K562 (cell line): ENCODE data around the gene GFOD1. TPM values are rescaled to one million over a fixed set of nuclear protein-coding genes. Genes with fewer than 3 reads are reported as not detected.

Experiments
- DACH1 ChIP-seq: fragments of 450-650 bp; IDR thresholded peaks from 2 replicates; pipeline ENCODE4 v1.6.1; 2018; ENCODE audit not compliant: partially characterized antibody
- FOXM1 ChIP-seq, 2 experiments: fragments of 450-650 bp in 1 of 2; sonication (generic) in 1 of 2; formaldehyde crosslinking in 1 of 2; IDR thresholded peaks; 2 replicates each; pipeline versions ENCODE4 v1.6.1 to v1.9.0; 2017 to 2022; ENCODE audit warnings: low read depth in 2 of 2, mild to moderate bottlenecking in 2 of 2, missing genetic modification reagents in 1 of 2, moderate library complexity in 1 of 2
- HLTF ChIP-seq: fragments of 450-650 bp; IDR thresholded peaks from 2 replicates; pipeline ENCODE4 v1.6.1; 2016
- HNRNPLL ChIP-seq: fragments of 200-400 bp; formaldehyde crosslinking; IDR thresholded peaks from 2 replicates; pipeline ENCODE4 v1.6.1; 2017; ENCODE audit warnings: low read length, low read depth, mild to moderate bottlenecking; ENCODE audit not compliant: poor library complexity, severe bottlenecking
- HNRNPUL1 ChIP-seq: fragments of 200-400 bp; formaldehyde crosslinking; IDR thresholded peaks from 2 replicates; pipeline ENCODE4 v1.6.1; 2017; ENCODE audit warnings: low read length
- KAT7 ChIP-seq: sonication (generic); formaldehyde crosslinking; IDR thresholded peaks from 2 replicates; pipeline ENCODE4 v1.8.0; 2022; ENCODE audit warnings: missing genetic modification reagents, mild to moderate bottlenecking, borderline replicate concordance
- LEF1 ChIP-seq: fragments of 450-650 bp; IDR thresholded peaks from 2 replicates; pipeline ENCODE4 v1.6.1; 2016; ENCODE audit warnings: mild to moderate bottlenecking
- PHTF2 ChIP-seq: fragments of 250-450 bp; sonication (Bioruptor Pico); IDR thresholded peaks from 2 replicates; pipeline ENCODE4 v1.5.0; 2021; ENCODE audit warnings: mild to moderate bottlenecking
- PTRF ChIP-seq: fragments of 450-650 bp; IDR thresholded peaks from 2 replicates; pipeline ENCODE4 v1.6.1; 2016; ENCODE audit warnings: mild to moderate bottlenecking, missing genetic modification characterization, missing compliant biosample characterization
- RAD51 ChIP-seq: fragments of 450-650 bp; IDR thresholded peaks from 2 replicates; pipeline ENCODE4 v1.7.1; 2016; ENCODE audit warnings: low read depth, mild to moderate bottlenecking, borderline replicate concordance
- RHOXF2B ChIP-seq: fragments of 250-450 bp; sonication (Bioruptor Pico); conservative IDR thresholded peaks from 2 replicates; pipeline ENCODE4 v1.5.1; 2021
- SMC3 ChIP-seq: conservative IDR thresholded peaks from 2 replicates; pipeline ENCODE4 v1.6.1; 2011; ENCODE audit warnings: low read depth, low read length, improper control_type of control experiment; ENCODE audit not compliant: insufficient read depth
- SPI1 ChIP-seq: IDR thresholded peaks from 2 replicates; pipeline ENCODE4 v1.6.1; 2011; ENCODE audit warnings: low read depth, low read length, control low read depth, borderline replicate concordance
- ZBTB1 ChIP-seq: sonication (generic); formaldehyde crosslinking; IDR thresholded peaks from 2 replicates; pipeline ENCODE4 v1.8.1; 2023; ENCODE audit warnings: missing genetic modification reagents, low read depth, mild to moderate bottlenecking, borderline replicate concordance
- ZNF124 ChIP-seq: sonication (generic); formaldehyde crosslinking; IDR thresholded peaks from 2 replicates; pipeline ENCODE4 v1.8.1; 2022; ENCODE audit warnings: missing genetic modification reagents
- ZNF408 ChIP-seq: fragments of 250-450 bp; sonication (Bioruptor Pico); IDR thresholded peaks from 2 replicates; pipeline ENCODE4 v1.4.0; 2020; ENCODE audit warnings: low read depth, mild to moderate bottlenecking, moderate library complexity
- polyA plus RNA-seq, 8 experiments: library from polyadenylated mRNA; depleted of rRNA in 4 of 8; stranded (reverse) in 5 of 8; unstranded in 3 of 8; fragments of >200 nt; fragmentation: Nextera tagmentation in 2 of 8; fragmentation: Illumina TruSeq in 1 of 8; extraction: Ambion mirVana in 2 of 8; extraction: Trizol in 1 of 8; gene quantifications; 2 replicates each; pipeline versions ENCODE4 v1.2.1 to v1.2.3, GENCODE V29; 2011 to 2014; ENCODE audit warnings: inconsistent platforms in 1 of 8, missing spikeins in 1 of 8
- total RNA-seq, 7 experiments: library from RNA; depleted of rRNA in 6 of 7; stranded (reverse); fragments of >200 nt in 6 of 7; fragmentation: Illumina TruSeq in 2 of 7; extraction: Trizol in 2 of 7; gene quantifications; 2 replicates each; pipeline versions ENCODE4 v1.2.1 to v1.2.3, GENCODE V29; 2011 to 2021; ENCODE audit warnings: low replicate concordance in 1 of 7
- TF ChIP-seq, protein P1 (sequence below): fragments of 450-650 bp; formaldehyde crosslinking; IDR thresholded peaks from 2 replicates; pipeline ENCODE4 v1.4.0; 2022; ENCODE audit warnings: missing genetic modification characterization
- TF ChIP-seq, protein P2 (sequence below): fragments of 250-450 bp; sonication (Bioruptor Pico); IDR thresholded peaks from 2 replicates; pipeline ENCODE4 v1.4.0; 2020; ENCODE audit warnings: borderline replicate concordance
- TF ChIP-seq, protein P3 (sequence below): fragments of 250-450 bp; sonication (Bioruptor Pico); IDR thresholded peaks from 2 replicates; pipeline ENCODE4 v1.8.0; 2021; ENCODE audit warnings: moderate library complexity, mild to moderate bottlenecking, inconsistent platforms
- TF ChIP-seq, protein P4 (sequence below): fragments of 250-450 bp; sonication (Bioruptor Pico); IDR thresholded peaks from 2 replicates; pipeline ENCODE4 v1.4.0; 2020
- TF ChIP-seq, protein P5 (sequence below), 2 experiments: fragments of 450-650 bp in 1 of 2; sonication (generic) in 1 of 2; formaldehyde crosslinking; conservative IDR thresholded peaks; 2 replicates each; pipeline versions ENCODE4 v1.4.0 to v1.8.1; 2020 to 2022; ENCODE audit warnings: mild to moderate bottlenecking in 1 of 2, missing genetic modification reagents in 1 of 2

GFOD1 gene
- total and polyA plus RNA-seq, 9 of the 15 experiments (the other 6 are each of a cell fraction or from before 2014, with no cell fraction given), result 3.8 to 12.0 (median 8.2) TPM

DNA sequence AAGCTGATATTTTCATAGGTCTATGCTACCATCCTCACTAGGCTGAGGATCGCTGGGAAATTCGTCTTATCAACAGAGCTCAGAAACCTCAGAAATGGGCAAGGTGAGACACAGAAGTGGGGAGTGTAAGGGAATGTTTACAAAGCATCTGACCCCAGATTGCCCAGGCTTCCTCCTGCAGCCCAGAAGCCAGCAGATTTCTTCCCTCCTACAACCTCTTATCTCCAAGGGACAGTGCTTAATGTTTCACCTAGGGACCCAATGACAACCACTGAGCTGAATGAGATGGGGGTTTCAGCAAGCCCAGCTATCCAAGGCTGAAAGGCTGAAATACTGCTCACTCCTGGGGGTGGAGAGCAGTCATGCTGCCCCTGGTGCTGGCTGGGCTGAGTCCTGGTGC lies 106.6 kb downstream of the GFOD1 start (continued):
- TF ChIP-seq SPI1 (peak; percentile 49; the same call in 1 of the 2 replicates), LEF1 (no peak), HNRNPUL1 (no peak), ZNF408 (CRISPR knock-in tag) (no peak), HNRNPLL (no peak), PTRF (tag) (no peak), ZNF124 (CRISPR knock-in tag) (no peak), PHTF2 (no peak), DACH1 (no peak), HLTF (no peak), FOXM1 (IDR thresholded peaks at IDR 0.05; ENCODE audit: low read depth) (peak; percentile 85), FOXM1 (CRISPR knock-in tag; IDR thresholded peaks at IDR 0.05; ENCODE audit: low read depth) (no peak), KAT7 (no peak), SMC3 (no peak), RHOXF2B (CRISPR knock-in tag) (no peak), RAD51 (no peak), ZBTB1 (no peak)
- TF ChIP-seq, protein P1, sequence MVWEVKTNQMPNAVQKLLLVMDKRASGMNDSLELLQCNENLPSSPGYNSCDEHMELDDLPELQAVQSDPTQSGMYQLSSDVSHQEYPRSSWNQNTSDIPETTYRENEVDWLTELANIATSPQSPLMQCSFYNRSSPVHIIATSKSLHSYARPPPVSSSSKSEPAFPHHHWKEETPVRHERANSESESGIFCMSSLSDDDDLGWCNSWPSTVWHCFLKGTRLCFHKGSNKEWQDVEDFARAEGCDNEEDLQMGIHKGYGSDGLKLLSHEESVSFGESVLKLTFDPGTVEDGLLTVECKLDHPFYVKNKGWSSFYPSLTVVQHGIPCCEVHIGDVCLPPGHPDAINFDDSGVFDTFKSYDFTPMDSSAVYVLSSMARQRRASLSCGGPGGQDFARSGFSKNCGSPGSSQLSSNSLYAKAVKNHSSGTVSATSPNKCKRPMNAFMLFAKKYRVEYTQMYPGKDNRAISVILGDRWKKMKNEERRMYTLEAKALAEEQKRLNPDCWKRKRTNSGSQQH (CRISPR knock-in tag), result no peak
- TF ChIP-seq, protein P2, sequence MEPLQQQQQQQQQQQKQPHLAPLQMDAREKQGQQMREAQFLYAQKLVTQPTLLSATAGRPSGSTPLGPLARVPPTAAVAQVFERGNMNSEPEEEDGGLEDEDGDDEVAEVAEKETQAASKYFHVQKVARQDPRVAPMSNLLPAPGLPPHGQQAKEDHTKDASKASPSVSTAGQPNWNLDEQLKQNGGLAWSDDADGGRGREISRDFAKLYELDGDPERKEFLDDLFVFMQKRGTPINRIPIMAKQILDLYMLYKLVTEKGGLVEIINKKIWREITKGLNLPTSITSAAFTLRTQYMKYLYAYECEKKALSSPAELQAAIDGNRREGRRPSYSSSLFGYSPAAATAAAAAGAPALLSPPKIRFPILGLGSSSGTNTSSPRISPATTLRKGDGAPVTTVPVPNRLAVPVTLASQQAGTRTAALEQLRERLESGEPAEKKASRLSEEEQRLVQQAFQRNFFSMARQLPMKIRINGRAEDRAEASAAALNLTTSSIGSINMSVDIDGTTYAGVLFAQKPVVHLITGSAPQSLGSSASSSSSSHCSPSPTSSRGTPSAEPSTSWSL (CRISPR knock-in tag), result no peak
- TF ChIP-seq, protein P3, sequence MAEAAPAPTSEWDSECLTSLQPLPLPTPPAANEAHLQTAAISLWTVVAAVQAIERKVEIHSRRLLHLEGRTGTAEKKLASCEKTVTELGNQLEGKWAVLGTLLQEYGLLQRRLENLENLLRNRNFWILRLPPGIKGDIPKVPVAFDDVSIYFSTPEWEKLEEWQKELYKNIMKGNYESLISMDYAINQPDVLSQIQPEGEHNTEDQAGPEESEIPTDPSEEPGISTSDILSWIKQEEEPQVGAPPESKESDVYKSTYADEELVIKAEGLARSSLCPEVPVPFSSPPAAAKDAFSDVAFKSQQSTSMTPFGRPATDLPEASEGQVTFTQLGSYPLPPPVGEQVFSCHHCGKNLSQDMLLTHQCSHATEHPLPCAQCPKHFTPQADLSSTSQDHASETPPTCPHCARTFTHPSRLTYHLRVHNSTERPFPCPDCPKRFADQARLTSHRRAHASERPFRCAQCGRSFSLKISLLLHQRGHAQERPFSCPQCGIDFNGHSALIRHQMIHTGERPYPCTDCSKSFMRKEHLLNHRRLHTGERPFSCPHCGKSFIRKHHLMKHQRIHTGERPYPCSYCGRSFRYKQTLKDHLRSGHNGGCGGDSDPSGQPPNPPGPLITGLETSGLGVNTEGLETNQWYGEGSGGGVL (CRISPR knock-in tag), result no peak
- TF ChIP-seq, protein P4, sequence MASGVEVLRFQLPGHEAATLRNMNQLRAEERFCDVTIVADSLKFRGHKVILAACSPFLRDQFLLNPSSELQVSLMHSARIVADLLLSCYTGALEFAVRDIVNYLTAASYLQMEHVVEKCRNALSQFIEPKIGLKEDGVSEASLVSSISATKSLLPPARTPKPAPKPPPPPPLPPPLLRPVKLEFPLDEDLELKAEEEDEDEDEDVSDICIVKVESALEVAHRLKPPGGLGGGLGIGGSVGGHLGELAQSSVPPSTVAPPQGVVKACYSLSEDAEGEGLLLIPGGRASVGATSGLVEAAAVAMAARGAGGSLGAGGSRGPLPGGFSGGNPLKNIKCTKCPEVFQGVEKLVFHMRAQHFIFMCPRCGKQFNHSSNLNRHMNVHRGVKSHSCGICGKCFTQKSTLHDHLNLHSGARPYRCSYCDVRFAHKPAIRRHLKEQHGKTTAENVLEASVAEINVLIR, result no peak
- TF ChIP-seq, protein P5, sequence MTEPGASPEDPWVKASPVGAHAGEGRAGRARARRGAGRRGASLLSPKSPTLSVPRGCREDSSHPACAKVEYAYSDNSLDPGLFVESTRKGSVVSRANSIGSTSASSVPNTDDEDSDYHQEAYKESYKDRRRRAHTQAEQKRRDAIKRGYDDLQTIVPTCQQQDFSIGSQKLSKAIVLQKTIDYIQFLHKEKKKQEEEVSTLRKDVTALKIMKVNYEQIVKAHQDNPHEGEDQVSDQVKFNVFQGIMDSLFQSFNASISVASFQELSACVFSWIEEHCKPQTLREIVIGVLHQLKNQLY (CRISPR knock-in tag; conservative IDR thresholded peaks at IDR 0.05), result no peak
